ENCODE measurements around the gene NLRP14.

Gene NLRP14

GRCh38 chr11:7020183-7020917 lies at the start of gene NLRP14, which contains the start of gene ZNF214:
TSS of gene NLRP14 (plus strand) at chr11:7020479. CDS start at chr11:7038587, 18,108 bp downstream.
TSS of gene ZNF214 (minus strand) at chr11:7020346. CDS start at chr11:7002835, 17,511 bp downstream.
- in situ Hi-C loops (cut with HindIII; ENCODE audit: low pct_ligation_motif_present, low pct_unique_long_range_greater_than_20kb, low sequenced_read_pairs) = no loop called here

GRCh38 chr11:6979365-6979764 lies 40.9 kb upstream of the NLRP14 start:
- no peak for DNase-seq
- in situ Hi-C loops (cut with HindIII; ENCODE audit: low pct_ligation_motif_present, low pct_unique_long_range_greater_than_20kb, low sequenced_read_pairs) = no loop called here

More at GRCh38 chr11:7020183-7020917, at the start of gene NLRP14, which contains the start of gene ZNF214:
- peak; percentile 92 for DNase-seq

- in situ Hi-C loops (cut with HindIII; ENCODE audit: low pct_ligation_motif_present, low pct_unique_long_range_greater_than_20kb, low sequenced_read_pairs) = no loop called here
These were observed 33.8 kb upstream of the NLRP14 start for GRCh38 chr11:6986487-6986886.

GRCh38 chr11:6988506-6988905 lies 31.8 kb upstream of the NLRP14 start:
- in situ Hi-C loops (cut with HindIII; ENCODE audit: low pct_ligation_motif_present, low pct_unique_long_range_greater_than_20kb, low sequenced_read_pairs) = no loop called here
- DNase-seq = no peak

More at GRCh38 chr11:6986487-6986886, 33.8 kb upstream of the NLRP14 start:
- no peak for DNase-seq

GRCh38 chr11:6991227-6991626 lies 29.1 kb upstream of the NLRP14 start:
- in situ Hi-C loops (cut with HindIII; ENCODE audit: low pct_ligation_motif_present, low pct_unique_long_range_greater_than_20kb, low sequenced_read_pairs) = no loop called here
- DNase-seq = no peak

GRCh38 chr11:6992026-6992425 lies 28.3 kb upstream of the NLRP14 start:
- DNase-seq = no peak
- in situ Hi-C loops (cut with HindIII; ENCODE audit: low pct_ligation_motif_present, low pct_unique_long_range_greater_than_20kb, low sequenced_read_pairs) = no loop called here

- no peak for DNase-seq
- in situ Hi-C loops (cut with HindIII; ENCODE audit: low pct_ligation_motif_present, low pct_unique_long_range_greater_than_20kb, low sequenced_read_pairs) = no loop called here
These were observed 27.5 kb upstream of the NLRP14 start for GRCh38 chr11:6992457-6993417.

- in situ Hi-C loops (cut with HindIII; ENCODE audit: low pct_ligation_motif_present, low pct_unique_long_range_greater_than_20kb, low sequenced_read_pairs) = no loop called here
- no peak for DNase-seq
These were observed 24.6 kb upstream of the NLRP14 start for GRCh38 chr11:6995703-6996102.

GRCh38 chr11:7004482-7004881 lies 15.8 kb upstream of the NLRP14 start:
- in situ Hi-C loops (cut with HindIII; ENCODE audit: low pct_ligation_motif_present, low pct_unique_long_range_greater_than_20kb, low sequenced_read_pairs) = no loop called here
- DNase-seq = peak; percentile 35

- in situ Hi-C loops (cut with HindIII; ENCODE audit: low pct_ligation_motif_present, low pct_unique_long_range_greater_than_20kb, low sequenced_read_pairs) = no loop called here
- no peak for DNase-seq
These were observed 6.2 kb upstream of the NLRP14 start for GRCh38 chr11:7014118-7014517.

- in situ Hi-C loops (cut with HindIII; ENCODE audit: low pct_ligation_motif_present, low pct_unique_long_range_greater_than_20kb, low sequenced_read_pairs) = no loop called here
- DNase-seq = no peak
These were observed 4.3 kb upstream of the NLRP14 start for GRCh38 chr11:7016011-7016410.

- in situ Hi-C loops (cut with HindIII; ENCODE audit: low pct_ligation_motif_present, low pct_unique_long_range_greater_than_20kb, low sequenced_read_pairs) = no loop called here
- DNase-seq = peak; percentile 27
These were observed 638 bp upstream of the NLRP14 start for GRCh38 chr11:7019500-7020182.

GRCh38 chr11:7021318-7021717 lies 1.0 kb downstream of the NLRP14 start:
- no peak for DNase-seq
- in situ Hi-C loops (cut with HindIII; ENCODE audit: low pct_ligation_motif_present, low pct_unique_long_range_greater_than_20kb, low sequenced_read_pairs) = no loop called here

GRCh38 chr11:7028141-7028540 lies 7.9 kb downstream of the NLRP14 start:
- in situ Hi-C loops (cut with HindIII; ENCODE audit: low pct_ligation_motif_present, low pct_unique_long_range_greater_than_20kb, low sequenced_read_pairs) = no loop called here
- no peak for DNase-seq

GRCh38 chr11:7030836-7031235 lies 10.6 kb downstream of the NLRP14 start:
- in situ Hi-C loops (cut with HindIII; ENCODE audit: low pct_ligation_motif_present, low pct_unique_long_range_greater_than_20kb, low sequenced_read_pairs) = no loop called here
- no peak for DNase-seq

GRCh38 chr11:7031471-7031871 lies 11.2 kb downstream of the NLRP14 start:
- in situ Hi-C loops (cut with HindIII; ENCODE audit: low pct_ligation_motif_present, low pct_unique_long_range_greater_than_20kb, low sequenced_read_pairs) = no loop called here
- no peak for DNase-seq

GRCh38 chr11:7032692-7033091 lies 12.4 kb downstream of the NLRP14 start:
- DNase-seq = peak; percentile 7
- in situ Hi-C loops (cut with HindIII; ENCODE audit: low pct_ligation_motif_present, low pct_unique_long_range_greater_than_20kb, low sequenced_read_pairs) = no loop called here

- DNase-seq = no peak
- in situ Hi-C loops (cut with HindIII; ENCODE audit: low pct_ligation_motif_present, low pct_unique_long_range_greater_than_20kb, low sequenced_read_pairs) = no loop called here
These were observed 13.7 kb downstream of the NLRP14 start for GRCh38 chr11:7034019-7034418.
